ENCODE data around the gene C4orf33.
"Not testable (repeated sequence)": the region's sequence is repeated elsewhere in the genome, so short reads cannot be mapped to it uniquely, and the experiment has no call there.

Gene C4orf33

DNA sequence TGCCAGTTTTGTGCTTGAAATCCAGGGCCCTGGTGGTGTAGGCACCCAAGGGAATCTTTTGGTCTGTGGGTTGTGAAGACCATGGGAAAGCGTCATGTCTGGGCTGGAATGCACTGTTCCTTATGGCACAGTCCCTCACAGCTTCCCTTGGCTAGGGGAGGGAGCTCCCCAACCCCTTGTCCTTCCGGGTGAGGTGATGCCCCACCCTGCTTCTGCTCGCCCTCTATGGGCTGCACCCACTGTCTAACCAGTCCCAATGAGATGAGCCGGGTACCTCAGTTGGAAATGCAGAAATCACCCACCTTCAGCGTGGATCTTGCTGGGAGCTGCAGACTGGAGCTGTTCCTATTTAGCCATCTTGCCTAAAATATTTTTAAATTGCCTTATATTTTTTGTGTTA, 30.7 kb downstream of the C4orf33 start:
- DNase-seq (ENCODE audit: low read depth in 4 of 4, low spot score in 1 of 4): not testable (repeated sequence)

DNA sequence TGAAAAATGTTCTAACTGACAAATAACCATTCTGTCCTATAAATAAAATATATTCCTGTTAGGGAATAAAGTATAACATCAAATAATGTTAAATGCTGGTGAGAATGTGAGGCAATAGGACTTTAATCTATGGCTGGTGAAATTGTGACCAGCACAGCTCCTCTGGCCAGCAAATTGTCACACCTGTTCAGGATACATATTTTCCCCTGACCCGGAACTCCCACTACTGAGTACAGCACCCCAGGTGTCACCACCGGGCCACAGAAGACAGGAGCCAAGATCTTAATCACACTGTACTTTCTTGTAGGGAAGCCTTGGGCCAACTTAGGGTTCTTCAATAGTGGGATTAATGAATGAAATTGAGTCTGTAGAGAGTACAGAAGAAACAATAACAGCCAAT, 33.2 kb downstream of the C4orf33 start:
- no peak for DNase-seq (ENCODE audit: low read depth in 4 of 4, low spot score in 1 of 4)

- DNase-seq (ENCODE audit: low read depth in 4 of 4, low spot score in 1 of 4): no peak
Measured at GRCh38 chr4:129131343-129131742, 35.4 kb downstream of the C4orf33 start.

DNA sequence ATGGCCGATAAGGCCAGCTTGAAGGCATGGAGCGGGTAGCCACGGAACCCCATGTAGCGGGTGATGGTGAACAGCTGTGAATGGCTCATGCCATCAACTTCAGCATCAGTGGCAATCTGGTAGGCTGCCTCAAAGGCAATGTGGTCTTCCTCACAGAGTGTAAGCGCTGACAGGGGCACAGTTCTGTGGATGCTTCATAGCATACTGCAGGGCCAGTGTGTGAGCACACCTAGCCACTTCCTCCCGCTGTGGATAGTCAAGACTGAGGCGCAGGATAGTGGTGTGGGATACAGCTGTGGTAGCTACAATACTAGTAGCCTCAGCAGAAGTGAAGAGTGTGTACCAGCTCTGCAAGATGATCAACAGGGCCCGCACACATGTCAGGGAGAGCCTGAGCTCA, 40.5 kb downstream of the C4orf33 start:
- no peak for DNase-seq (ENCODE audit: low read depth in 4 of 4, low spot score in 1 of 4)

GRCh38 chr4:129138810-129139496, 43.0 kb downstream of the C4orf33 start:
- DNase-seq (ENCODE audit: low read depth in 4 of 4, low spot score in 1 of 4): no peak

DNA sequence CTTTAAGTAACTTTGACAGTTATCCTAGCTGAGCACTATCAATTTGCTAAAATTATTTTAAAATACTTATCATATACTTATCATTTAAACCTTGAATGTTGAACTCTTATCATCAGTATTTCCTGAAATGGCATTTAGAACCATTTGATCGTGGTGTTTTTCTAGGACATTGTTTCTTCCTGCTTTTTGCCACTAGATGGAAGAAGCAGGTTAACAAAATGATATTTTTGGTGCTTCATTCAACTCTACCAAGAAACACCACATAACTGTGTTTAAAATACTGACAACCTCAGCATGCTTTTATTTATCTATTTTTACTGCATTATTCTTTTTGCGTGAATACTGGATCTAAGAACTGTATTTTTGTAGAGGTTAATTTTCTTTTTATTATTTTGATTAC, 44.6 kb downstream of the C4orf33 start:
- no peak for DNase-seq (ENCODE audit: low read depth in 4 of 4, low spot score in 1 of 4)

- DNase-seq (ENCODE audit: low read depth in 4 of 4, low spot score in 1 of 4): no peak
Measured at GRCh38 chr4:129143359-129143758, 47.4 kb downstream of the C4orf33 start.

- DNase-seq (ENCODE audit: low read depth in 4 of 4, low spot score in 1 of 4): no peak
Measured at GRCh38 chr4:129144755-129145206, 48.8 kb downstream of the C4orf33 start.

GRCh38 chr4:129145222-129145730, 49.3 kb downstream of the C4orf33 start:
- no peak for DNase-seq (ENCODE audit: low read depth in 4 of 4, low spot score in 1 of 4)

GRCh38 chr4:129146639-129147038, 50.7 kb downstream of the C4orf33 start:
- DNase-seq (ENCODE audit: low read depth in 4 of 4, low spot score in 1 of 4): no peak

DNA sequence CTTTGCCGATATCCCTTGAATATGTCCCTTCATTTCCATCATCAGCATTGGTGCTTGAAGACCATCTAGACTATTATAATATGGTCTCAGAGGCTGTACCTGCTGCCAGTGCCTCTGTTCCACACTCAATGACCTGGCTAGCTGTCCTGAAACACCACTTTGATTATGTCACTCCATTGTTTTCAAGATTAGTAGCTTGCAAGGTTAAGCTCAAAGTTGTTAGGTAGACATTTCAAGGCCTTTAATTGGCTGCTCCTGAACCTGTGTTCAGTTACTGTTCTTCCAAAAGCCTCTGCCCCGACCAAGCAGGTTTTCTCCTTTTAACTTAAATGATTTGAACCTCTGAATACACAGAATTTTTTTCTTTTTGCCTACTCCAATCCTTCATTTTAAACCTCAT, 52.9 kb downstream of the C4orf33 start:
- no peak for DNase-seq (ENCODE audit: low read depth in 4 of 4, low spot score in 1 of 4)

GRCh38 chr4:129149906-129150305, 54.0 kb downstream of the C4orf33 start:
- no peak for DNase-seq (ENCODE audit: low read depth in 4 of 4, low spot score in 1 of 4)

DNA sequence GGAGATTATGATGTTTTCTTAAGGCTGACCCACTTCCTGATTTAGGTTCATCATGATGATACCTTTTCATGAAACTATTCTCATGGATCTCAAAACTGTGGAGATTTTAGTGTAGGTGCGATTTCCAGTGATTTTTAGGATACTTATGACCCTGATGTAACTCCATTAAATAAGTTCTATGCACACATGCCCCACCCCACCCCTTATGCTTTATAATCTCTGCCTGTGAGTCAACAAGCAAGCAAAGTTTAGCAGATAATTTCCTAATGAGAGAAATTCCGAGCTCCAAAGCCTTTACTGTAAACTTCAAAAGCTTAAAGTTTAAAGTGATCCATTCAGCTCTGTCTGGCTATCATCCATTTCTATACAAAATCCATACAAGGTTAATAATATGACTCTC, 56.4 kb downstream of the C4orf33 start:
- DNase-seq (ENCODE audit: low read depth in 4 of 4, low spot score in 1 of 4): no peak

- no peak for DNase-seq (ENCODE audit: low read depth in 4 of 4, low spot score in 1 of 4)
Measured at GRCh38 chr4:129153700-129154099, 57.7 kb downstream of the C4orf33 start.

DNA sequence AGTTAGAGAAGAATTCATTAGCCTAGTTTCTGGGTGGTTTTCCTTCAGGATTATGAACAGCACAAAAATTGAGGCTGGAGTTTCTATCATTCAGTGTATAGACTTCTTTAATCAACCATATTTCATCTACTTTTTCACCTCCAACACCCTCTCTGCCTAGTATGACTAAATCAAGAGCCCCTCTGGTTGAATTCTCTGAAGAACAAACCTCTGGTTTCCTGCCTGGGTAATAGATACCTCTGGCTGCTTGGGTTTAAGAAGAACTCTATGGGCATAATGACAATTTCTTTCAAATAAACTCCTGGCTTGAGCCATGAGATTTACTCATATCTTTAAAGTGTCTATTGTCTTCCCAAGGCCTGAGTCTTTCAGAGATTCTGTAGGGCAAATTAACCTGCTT, 66.5 kb downstream of the C4orf33 start:
- no peak for DNase-seq (ENCODE audit: low read depth in 4 of 4, low spot score in 1 of 4)

DNA sequence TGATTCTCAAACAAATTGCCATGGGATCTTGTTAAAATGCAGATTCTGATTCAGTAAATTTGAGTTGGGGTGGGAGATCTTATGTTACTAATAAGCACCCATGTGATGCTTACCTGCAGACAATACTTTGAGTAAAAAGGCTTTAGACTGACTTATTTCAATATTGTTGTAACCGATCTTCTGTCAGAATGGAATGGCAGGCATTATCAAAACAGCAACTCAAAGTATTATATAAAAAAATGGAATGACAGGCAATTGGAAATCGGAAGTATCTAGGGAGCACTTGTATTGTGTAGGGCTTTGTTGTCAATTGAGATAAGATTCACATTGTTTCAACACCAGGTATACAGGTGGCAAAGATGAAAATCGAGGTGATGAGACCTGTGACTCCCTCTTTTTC, 67.5 kb downstream of the C4orf33 start:
- DNase-seq (ENCODE audit: low read depth in 4 of 4, low spot score in 1 of 4): no peak

GRCh38 chr4:129164243-129164642, 68.3 kb downstream of the C4orf33 start:
- DNase-seq (ENCODE audit: low read depth in 4 of 4, low spot score in 1 of 4): no peak
